ENCODE results near the gene ATG101.

ATG101 gene

DNA sequence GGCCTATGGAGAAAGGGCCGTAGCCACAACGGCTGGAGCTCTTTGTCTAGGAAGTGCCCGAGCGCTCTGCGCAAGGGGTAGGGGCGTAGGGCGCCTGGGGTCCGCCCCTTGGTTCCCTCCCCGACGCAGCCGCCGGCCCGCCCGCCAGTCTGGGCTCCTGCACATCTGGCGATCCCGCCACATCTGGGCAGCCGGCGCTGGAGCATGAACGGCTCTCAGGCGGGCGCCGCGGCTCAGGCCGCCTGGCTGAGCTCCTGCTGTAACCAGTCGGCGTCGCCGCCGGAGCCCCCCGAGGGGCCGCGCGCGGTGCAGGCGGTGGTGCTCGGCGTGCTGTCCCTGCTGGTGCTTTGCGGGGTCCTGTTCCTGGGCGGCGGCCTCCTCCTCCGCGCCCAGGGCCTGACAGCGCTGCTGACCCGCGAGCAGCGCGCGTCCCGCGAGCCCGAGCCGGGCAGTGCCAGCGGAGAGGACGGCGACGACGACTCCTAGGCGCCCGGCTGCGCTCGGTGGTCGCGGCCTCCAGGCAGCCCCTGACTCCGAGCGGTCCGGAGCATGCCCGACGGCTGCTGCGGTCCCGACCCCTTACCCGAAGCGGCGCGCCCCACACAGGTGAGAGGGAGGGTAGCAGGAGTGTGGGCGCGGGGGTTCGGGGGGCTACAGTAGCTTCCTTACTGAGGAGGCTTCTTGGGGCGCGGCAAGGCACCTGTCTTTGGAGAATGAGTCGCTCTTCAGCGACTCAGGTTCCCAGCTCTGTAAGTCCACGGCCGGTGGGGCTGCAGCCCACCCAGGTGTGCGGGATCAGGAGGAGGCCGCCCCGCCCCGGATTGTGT, 10.0 kb downstream of the ATG101 start, which contains the start of gene SMIM41:
Gene SMIM41, plus strand, starts transcription at position 129 of the 827 bp plus-strand sequence. Its CDS starts 76 bp downstream, at position 205.
- no peak for DNase-seq (ENCODE audit: low spot score)

DNA sequence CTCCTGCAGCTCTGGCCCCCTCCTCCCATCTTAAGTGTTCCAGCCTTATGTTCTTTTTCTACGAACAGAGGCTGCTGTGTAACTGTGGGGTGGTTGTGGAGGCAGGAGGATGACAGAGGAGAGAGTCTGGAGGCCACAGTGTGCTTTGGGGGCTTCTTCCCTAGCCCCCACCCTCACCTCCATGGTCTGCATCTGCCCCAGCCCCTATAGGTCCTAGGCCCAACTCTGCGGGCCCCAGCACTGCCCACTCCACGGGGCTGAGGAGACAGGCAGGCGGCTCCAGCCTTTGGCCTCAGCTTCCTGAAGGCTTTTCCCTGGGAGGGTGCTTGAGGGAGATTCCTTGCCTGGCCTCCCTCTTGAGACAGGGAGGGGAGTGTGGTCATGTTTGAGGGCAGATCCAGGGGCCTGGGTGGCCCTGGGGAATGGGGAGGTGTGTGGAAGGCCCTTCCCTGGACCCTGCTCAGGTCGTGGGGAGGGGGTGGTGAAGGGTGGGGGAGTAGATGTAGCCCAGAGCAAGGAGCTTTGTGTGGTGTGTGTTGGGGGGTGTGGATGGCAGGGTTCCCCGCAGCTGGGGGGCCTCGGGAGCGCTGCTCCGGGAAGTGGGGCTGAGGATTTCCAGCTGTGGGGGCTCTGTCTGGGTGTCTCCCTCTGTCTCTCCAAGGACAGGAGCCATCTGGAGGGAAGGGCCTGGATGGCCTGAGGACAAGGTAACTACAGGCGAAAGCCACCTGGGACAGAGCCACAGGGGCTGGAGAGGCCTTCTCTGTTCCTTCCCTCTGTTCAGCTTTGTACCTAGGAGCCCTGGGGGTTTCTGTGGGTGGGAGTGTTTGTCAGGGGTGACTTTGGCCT, 10.8 kb downstream of the ATG101 start:
- DNase-seq (ENCODE audit: low spot score): no peak

- DNase-seq (ENCODE audit: low spot score): no peak
These were observed 11.5 kb downstream of the ATG101 start for GRCh38 chr12:52081263-52081733.

DNA sequence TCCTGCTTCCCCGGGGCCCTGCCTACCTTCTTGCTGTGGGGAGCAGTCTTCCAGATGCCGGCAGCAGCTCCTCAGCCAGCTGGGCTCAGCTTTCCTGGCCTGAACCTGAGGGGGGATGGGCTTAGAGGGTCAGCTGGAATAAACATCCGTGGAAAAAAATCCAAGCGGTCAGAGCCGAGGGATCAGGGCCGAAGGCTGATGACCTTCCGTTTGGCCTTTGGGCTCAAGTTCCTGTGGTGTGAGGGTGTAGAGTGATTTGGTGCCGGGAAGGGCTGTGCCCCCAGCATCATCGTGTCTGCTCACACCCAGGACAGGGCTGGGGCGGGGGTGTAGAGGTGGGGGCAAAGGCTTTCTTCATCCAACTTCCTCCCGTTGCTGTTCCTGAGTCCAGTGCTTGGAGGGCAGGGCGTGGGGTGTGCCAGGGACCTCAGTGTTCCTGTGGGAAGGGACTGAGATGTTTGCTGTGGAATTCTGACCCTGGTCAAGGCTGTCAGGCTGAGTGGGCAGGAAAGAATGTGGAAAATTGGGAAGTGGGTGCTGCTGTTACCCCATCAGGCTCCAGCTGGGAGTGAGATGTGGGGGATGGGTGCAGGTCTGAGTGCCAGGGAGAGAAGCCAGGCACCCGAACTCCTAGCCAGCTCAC, 12.4 kb downstream of the ATG101 start:
- no peak for DNase-seq (ENCODE audit: low spot score)

DNA sequence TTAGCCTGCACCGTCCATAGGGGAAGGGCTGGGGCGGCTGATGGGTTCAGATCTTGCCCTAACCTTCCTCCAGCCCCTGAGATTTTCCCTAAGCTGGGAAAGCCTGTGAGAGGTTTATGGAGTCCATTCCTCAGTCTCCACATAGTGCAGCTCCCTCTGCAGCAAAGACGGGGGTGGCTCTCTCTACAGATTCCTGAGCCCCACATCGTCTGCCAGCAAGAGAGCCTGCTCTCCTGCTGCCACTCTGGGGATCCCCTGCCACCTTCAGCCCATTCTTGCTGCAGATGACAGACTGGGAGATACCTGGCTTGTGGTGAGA, 12.8 kb downstream of the ATG101 start:
- DNase-seq (ENCODE audit: low spot score): no peak

GRCh38 chr12:52082988-52083637, 13.3 kb downstream of the ATG101 start:
- DNase-seq (ENCODE audit: low spot score): peak; percentile 63

DNA sequence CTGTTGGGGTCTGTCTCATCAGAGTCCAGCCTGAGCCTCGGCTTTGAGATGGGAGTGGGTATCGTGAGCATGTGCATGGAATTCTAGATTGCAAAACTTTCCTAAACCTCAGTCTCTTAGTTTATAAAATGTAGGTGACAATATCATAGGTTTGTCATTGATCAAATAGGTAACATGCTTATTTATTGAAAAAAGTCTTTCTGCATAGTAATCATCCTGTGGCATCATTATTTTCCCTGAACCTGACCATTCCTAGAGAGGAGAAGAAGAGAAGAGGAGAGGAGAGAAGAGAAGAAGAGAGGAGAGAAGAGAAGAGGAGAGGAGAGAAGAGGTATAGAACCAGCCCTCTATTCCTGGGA, 13.8 kb downstream of the ATG101 start:
- DNase-seq (ENCODE audit: low spot score): no peak

DNA sequence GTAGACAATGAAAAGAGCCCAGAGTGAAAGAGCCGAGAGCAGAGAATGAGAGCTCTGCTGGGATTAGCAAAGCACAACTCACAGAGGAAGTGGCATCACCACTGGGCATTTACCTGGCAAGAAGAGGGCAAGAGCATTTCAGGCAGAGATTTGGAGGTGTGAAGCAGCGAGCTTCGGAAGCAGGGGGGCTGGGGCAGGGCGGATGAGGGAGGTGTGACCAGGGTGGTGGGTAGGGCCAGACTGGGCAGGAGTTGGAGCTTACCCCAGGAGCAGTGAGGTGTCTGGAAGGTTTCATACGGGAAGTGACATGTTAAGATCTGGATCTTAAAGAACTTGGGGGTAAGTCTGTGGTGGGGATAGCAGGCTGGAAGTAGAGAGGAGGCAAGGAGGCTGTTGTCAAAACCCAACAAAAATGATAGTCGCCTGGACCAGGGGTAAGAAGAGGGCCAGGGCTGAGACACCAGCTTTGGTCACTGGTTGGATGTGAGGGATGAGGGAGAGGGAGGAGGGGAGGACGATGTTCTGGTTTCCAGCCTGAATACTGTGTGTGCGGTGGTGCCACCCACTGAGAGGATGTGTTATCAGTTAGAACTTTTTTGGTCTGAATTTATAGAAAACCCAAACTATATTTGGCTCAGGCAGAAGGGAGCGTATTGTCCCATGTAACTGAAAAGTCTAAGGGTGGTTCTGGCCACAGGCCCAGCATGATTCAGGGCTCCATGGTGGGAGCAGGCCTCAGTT, 14.9 kb downstream of the ATG101 start:
- DNase-seq (ENCODE audit: low spot score): no peak

DNA sequence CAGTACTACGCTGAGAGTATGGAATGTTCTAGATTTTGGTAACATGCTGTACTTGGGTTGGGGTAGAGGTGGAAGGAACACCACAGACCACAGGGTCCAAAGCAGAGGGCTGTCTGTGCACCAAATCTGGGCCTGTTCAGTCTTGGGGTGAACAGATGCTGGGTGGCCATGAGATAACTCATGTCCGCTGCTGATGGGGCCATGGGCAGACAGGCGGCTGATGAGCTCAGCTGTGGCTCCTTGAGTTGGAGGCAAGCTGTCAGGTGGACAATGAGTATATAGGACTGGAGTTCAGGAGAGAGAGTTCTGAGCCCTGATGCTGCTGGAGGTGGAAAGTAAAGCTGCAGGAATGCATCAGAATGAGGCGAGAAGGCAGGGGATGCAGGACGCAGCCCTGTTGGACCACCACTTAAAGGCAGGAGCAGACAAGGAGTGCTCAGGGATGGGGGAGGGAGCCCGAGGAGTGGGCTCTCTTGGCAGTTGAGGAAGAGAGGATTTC, 16.0 kb downstream of the ATG101 start:
- DNase-seq (ENCODE audit: low spot score): no peak

GRCh38 chr12:52086366-52086765, 16.6 kb downstream of the ATG101 start:
- no peak for DNase-seq (ENCODE audit: low spot score)

DNA sequence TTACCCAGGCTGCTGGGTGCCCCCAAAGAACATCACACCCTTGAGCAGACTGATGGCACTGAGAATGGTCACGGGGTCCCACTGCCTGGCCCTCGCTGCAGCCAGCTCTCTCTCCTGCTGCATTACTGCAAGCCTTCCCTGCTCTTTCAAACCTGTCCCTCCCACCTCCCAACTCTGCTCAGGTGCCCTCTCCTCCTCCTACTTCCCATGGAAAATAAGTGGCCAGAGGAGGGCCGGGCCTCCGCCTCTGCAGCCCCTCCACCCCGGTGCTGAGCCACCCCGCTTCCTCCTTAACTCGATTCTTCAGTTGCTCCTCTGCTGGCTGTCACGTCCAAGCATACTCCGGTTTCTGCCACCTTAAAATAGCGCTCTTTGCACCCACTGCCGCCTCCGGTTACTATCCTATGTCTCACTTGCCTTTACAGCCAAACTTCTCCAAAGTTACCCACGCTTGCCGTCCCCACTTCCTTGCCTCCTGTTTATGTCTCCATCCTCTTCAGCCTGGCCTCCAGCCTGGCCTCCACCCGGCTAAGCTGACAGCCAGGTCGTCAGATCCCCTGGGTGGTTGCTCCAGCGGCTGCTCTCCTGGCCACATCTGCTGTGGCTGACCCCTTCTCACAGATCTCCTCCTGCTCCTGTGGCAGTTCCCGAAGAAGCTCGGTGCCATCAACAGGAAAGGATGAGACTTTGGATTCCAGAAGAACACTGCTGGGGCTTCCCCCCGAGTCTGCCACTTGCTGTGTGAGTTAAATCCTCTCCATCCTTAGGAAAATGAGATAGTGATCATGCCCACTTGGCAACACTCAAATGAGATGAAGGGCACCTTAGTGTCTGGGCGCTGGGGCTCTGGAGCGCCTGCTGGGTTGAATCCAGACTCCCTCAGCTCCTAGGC, 17.4 kb downstream of the ATG101 start:
- DNase-seq (ENCODE audit: low spot score): no peak

DNA sequence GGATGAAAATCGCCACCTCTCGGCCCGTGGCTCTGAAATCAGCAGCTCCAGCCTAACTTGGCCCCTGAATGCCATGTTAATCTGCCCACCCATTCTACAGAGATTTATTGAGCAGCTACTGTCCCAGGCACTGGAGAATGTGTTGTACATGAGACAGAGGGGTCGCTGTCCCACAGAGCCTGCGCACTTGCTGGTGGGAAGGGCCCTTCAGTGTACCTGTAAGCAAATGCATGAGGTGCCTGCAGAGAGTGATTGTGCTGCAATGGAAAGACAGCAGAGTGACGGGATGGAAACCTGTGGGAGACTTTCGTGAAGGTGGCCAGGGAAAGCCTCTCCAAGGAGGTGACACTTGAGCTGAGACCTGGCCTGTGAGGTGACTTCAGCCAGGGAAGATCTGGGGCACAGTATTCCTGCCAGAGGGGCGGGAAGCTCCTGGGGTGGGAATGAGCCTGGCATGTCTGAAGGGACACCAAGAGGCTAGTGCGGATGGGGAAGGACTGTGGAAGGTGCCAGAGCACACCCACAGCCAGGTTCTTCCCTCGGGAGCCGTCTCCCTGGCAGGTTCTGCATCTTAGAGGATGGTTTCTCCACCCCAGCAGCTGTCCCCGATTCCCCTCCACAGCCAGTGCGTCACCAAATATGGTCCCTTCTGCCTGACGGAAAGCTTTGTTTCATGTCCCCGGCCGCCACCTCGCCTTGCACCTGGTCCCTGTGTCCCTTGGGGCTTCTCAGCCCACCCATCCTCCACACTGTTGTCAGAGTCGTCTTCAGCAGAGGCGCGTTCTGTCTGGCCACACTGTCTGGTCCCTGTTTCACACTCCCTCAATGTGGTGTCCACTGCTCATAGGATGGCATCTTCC, 18.4 kb downstream of the ATG101 start:
- no peak for DNase-seq (ENCODE audit: low spot score)

- DNase-seq (ENCODE audit: low spot score): no peak
These were observed 19.7 kb downstream of the ATG101 start for GRCh38 chr12:52089491-52089890.

GRCh38 chr12:52090291-52090690, 20.5 kb downstream of the ATG101 start:
- no peak for DNase-seq (ENCODE audit: low spot score)

DNA sequence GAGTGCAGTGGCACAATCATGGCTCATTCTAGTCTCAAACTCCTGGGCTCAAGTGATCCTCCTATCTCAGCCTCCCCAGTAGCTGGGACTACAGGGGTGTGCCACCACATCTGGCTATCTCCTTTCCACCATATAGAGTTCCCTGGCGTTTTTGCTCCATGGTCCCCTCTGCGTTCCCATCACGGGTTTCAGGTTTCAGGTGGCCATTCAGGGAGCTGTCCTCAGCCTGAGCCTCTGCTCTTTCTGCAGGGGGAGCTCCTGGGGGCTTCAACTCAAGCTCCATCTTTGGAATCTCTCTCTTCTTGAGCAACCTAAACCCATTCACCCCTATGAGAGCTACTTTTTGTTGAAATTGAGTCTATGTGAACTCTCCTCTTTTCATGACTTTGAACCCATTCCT, 21.3 kb downstream of the ATG101 start:
- no peak for DNase-seq (ENCODE audit: low spot score)

DNA sequence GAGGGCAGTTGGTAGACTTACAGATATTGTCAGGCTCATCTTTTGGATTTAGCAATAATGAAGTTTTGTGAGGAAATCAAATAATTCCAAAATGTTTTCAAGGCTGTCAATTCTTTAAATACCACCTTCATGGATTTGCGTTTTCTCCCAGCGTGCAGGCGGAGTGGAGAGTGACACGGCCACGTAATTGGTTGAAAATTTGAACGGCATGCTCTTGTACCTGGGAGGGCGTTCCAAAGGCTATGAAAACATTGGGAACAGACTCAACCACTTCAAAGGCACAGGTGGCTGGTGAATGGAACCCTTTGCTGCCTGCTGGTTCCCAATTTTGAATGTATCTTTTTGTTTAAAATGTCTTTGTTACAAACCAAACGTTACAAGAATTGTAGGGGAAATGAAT, 22.1 kb downstream of the ATG101 start:
- DNase-seq (ENCODE audit: low spot score): no peak

GRCh38 chr12:52093346-52093745, 23.6 kb downstream of the ATG101 start:
- DNase-seq (ENCODE audit: low spot score): no peak

- no peak for DNase-seq (ENCODE audit: low spot score)
These were observed 26.7 kb downstream of the ATG101 start for GRCh38 chr12:52096332-52097044.
